GM12891 (cell line): Measurements from ENCODE around the gene ACSM6.

Experiments
- DNase-seq: peaks from one replicate; pipeline ENCODE4 v3.0.0; 2011; ENCODE audit warnings: low spot score; ENCODE audit not compliant: insufficient read length
- FAIRE-seq: peaks from 2 replicates; lab custom pipeline; 2011; peaks lifted over from hg19 to GRCh38; lab: Jason Lieb, UNC
- PAX5 ChIP-seq: IDR thresholded peaks from 2 replicates; pipeline ENCODE4 v1.6.1; 2011; ENCODE audit warnings: low read length, moderate library complexity, mild to moderate bottlenecking; ENCODE audit not compliant: insufficient read depth, severe bottlenecking
- POLR2A ChIP-seq: IDR thresholded peaks from 2 replicates; pipeline ENCODE4 v1.6.1; 2011; ENCODE audit warnings: low read depth, low read length, control low read depth
- POLR2AphosphoS5 ChIP-seq: IDR thresholded peaks from 2 replicates; pipeline ENCODE4 v1.6.1; 2011; ENCODE audit warnings: low read depth, low read length, control low read depth
- POU2F2 ChIP-seq: IDR thresholded peaks from 2 replicates; pipeline ENCODE4 v1.6.1; 2011; ENCODE audit warnings: low read depth, mild to moderate bottlenecking, control low read depth, low read length, moderate library complexity
- SPI1 ChIP-seq: IDR thresholded peaks from 2 replicates; pipeline ENCODE4 v1.6.1; 2011; ENCODE audit warnings: low read depth, low read length, control low read depth
- TAF1 ChIP-seq: IDR thresholded peaks from 2 replicates; pipeline ENCODE4 v1.6.1; 2011; ENCODE audit warnings: low read depth, low read length, control low read depth

ACSM6 gene

GRCh38 chr10:95264227-95265051 lies 70.4 kb downstream of the ACSM6 start:
- TF ChIP-seq PAX5 (no peak), POLR2A (no peak), TAF1 (no peak), SPI1 (no peak), POU2F2 (no peak), POLR2AphosphoS5 (no peak)
- DNase-seq (no peak), FAIRE-seq (no peak)

GRCh38 chr10:95265572-95265971 lies 71.5 kb downstream of the ACSM6 start:
- DNase-seq (no peak), FAIRE-seq (peak; percentile 23)
- TF ChIP-seq SPI1 (no peak), POLR2AphosphoS5 (no peak), PAX5 (no peak), POU2F2 (no peak), TAF1 (no peak), POLR2A (no peak)

- FAIRE-seq (peak; percentile 43), DNase-seq (peak; percentile 39)
- peak; percentile 75 for TF ChIP-seq SPI1
- TF ChIP-seq PAX5: no peak
- TF ChIP-seq TAF1: no peak
- TF ChIP-seq POU2F2: no peak
Observed at GRCh38 chr10:95266674-95267095, 72.6 kb downstream of the ACSM6 start.

GRCh38 chr10:95267251-95267650 lies 73.2 kb downstream of the ACSM6 start:
- no peak for TF ChIP-seq TAF1
- TF ChIP-seq POLR2AphosphoS5: no peak
- TF ChIP-seq POU2F2: no peak
- no peak for TF ChIP-seq POLR2A
- no peak for TF ChIP-seq PAX5
- no peak for TF ChIP-seq SPI1
- DNase-seq: no peak

GRCh38 chr10:95268438-95268837 lies 74.4 kb downstream of the ACSM6 start:
- TF ChIP-seq POLR2A (peak; percentile 15; the same call in 1 of the 2 replicates), SPI1 (no peak)
- FAIRE-seq (no peak), DNase-seq (no peak)

More at GRCh38 chr10:95267251-95267650, 73.2 kb downstream of the ACSM6 start:
- no peak for FAIRE-seq

GRCh38 chr10:95273393-95274312 lies 79.6 kb downstream of the ACSM6 start:
- DNase-seq (no peak), FAIRE-seq (no peak)
- TF ChIP-seq POU2F2 (no peak), POLR2A (no peak), PAX5 (no peak), SPI1 (no peak), POLR2AphosphoS5 (no peak), TAF1 (no peak)

- no peak for TF ChIP-seq PAX5
- TF ChIP-seq TAF1: no peak
- TF ChIP-seq POU2F2: no peak
- TF ChIP-seq POLR2A: no peak
- no peak for DNase-seq
- no peak for FAIRE-seq
Observed at GRCh38 chr10:95275726-95276366, 81.8 kb downstream of the ACSM6 start.

- TF ChIP-seq SPI1 (peak; percentile 40; the same call in 1 of the 2 replicates), TAF1 (no peak)
- DNase-seq (no peak), FAIRE-seq (peak; percentile 23)
Observed at GRCh38 chr10:95276367-95277200, 82.5 kb downstream of the ACSM6 start.

GRCh38 chr10:95277201-95277570 lies 83.1 kb downstream of the ACSM6 start:
- DNase-seq (no peak), FAIRE-seq (no peak)
- TF ChIP-seq POLR2AphosphoS5: no peak
- TF ChIP-seq TAF1: no peak
- TF ChIP-seq POLR2A: no peak
- TF ChIP-seq SPI1: no peak
- TF ChIP-seq POU2F2: no peak
- no peak for TF ChIP-seq PAX5
